ENCODE measurements around the gene IGF2R.
A peak's percentile ranks its signal among the peaks of the same experiment; 100 is the strongest.

Gene IGF2R

DNA sequence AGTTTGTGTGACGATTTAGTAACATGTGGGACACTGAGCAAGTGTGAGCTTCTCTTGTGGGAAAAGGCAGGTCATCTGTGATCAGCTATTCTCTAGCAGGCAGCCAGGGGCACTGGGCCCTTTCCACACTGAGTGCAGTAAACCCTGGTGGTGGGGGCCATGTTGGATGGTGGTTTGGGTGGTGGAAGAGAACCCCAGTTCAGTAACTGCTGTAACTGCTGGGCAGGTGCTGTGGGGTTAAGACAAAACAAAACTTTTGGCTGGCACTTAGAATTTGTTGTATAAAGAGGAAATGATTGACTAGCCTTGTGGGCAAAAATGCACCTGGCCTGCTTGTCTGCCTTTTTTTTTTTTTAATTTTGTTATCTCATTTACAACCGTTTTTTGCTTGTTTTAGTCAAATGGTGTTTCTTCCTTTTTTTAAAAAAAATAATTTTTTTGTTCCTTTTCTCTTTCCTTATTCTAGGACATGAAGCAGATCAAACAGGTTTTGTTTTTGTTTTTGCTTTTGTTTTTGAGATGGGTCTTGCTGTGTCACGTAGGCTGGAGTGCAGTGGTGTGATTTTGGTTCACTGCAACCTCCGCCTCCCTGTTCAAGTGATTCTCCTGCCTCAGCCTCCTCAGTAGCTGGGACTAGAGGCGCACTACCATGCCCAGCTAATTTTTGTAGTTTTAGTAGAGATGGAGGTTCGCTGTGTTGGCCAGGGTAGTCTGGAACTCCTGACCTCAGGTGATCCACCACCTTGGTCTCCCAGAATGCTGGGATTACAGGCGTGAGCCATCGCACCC is 59.8 kb downstream of the IGF2R start:
- no peak for DNase-seq (ENCODE audit: low read depth)

DNA sequence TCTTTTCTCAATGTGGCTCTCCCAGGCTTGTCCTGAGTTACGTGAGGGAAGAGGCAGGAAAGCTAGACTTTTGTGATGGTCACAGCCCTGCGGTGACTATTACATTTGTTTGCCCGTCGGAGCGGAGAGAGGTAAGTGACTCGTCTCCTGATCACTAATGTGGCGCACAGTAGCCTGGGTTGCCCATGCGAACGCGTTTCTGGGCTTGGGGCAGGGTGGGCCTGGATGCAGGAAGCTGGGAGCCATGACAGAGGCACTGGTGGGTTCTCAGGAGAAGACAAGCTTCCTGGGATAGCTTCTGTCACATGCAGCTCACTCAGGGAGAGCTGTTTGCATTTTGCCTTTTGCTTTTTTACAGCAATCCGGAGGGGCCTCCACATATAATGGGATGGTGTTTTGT is 60.6 kb downstream of the IGF2R start:
- no peak for DNase-seq (ENCODE audit: low read depth)

DNA sequence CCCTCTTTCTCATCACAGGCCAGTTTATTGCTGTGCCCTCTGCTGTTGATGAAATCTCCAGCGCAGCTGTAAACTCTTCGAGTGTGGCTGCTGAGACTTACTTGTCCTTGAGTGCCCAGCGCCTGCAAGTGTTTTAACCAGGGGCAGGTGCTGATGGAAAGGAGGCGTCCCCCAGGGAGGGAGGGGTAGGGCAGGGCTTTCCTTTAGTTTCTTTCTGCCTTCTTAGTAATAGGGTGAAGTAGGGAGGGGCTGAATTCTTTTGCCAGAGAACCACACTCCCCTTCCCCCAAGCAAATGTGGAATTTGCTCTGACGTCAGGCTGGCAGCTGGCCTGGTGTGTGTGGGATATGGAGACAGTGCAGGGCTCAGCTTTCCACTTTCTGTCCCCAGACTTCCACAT is 61.2 kb downstream of the IGF2R start:
- DNase-seq (ENCODE audit: low read depth): peak; percentile 91

DNA sequence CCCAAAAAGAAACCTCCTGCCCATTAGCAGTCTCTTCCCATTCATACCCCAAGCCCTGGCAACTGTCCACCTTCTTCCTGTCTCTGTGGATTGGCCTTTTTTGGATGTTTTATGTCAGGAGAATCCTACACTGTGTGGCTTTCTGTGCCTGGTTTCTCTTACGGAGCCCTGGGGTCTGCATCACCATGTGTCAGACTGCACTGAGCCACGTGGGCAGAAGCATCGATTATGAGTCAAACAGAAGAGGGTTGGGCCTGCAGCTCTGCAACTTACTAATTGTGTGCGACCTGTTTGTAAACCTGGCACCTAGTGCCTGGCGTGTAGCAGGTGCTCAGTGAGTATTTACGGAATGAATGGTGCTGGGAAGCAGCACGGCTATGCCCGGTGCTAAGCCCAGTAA is 62.6 kb downstream of the IGF2R start:
- no peak for DNase-seq (ENCODE audit: low read depth)

DNA sequence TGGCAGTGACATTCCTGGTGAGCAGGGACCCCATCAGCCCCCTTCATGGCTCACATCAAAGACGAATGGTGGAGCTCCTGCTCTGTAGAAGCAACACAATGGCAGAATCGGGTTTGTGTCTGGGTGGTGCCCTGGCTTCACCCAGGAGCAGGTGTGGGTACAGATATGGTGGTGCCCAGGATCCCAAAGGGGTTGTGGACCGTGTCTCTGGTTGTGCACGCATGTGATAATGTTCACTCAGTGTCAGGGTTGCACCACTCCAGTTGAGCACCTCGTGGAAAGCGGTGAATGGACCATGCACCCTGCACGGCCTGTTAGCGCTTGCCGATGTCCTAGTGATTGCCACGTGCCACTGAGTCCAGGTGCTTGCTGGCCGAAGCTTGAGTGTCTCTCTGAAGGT is 63.0 kb downstream of the IGF2R start:
- DNase-seq (ENCODE audit: low read depth): no peak

DNA sequence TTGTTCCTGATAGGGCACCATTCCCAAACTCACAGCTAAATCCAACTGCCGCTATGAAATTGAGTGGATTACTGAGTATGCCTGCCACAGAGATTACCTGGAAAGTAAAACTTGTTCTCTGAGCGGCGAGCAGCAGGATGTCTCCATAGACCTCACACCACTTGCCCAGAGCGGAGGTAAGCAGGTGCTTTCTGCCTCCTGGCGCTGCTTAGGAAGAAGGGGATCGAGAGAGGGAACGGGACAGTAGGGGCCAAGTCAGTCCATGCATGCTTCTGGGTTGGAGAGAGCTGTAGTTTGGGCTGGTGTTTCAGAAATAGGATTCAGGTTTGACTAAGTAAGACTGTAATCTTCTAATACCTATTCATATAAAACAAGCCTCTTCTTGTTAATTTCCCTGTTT is 63.7 kb downstream of the IGF2R start:
- DNase-seq (ENCODE audit: low read depth): no peak

DNA sequence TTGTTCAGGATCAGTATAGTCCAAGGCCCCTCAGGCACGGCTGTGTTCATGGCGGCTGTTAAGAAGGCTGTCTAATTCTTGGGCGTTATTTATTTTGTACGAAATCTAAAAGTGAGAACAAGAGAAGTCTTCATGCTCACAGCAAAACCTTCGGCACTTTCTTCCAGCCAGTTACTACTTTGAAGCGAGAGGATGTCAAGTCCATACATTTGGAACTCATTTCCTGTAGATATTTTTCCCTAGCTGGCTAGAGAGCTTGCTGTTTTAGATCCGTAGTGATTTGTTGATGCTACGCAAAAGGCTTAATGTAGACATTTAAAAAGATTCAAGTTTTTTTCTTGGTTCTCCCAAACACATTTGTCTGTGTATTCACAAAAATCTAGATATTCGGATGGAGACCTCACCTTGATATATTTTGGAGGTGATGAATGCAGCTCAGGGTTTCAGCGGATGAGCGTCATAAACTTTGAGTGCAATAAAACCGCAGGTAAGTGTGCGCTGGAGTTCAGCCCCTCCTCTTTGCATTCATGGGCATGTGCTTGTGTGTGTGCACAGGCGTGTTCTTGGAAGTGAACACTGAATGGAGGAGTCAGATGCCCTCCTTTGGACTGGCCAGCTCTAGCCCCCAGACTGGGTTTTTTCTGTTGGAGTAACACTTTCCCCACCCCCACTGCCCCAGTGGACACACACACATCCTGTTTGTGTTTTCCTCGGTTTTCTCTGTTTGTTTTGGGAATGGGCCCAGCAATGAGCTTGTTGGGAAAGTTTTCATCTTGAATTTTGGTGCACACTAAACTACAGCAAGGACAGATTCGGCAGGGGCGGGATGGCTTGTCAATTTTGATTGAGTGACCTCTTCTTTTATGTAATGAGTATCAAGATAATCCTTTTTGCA is 65.4 kb downstream of the IGF2R start:
- DNase-seq (ENCODE audit: low read depth): no peak

DNA sequence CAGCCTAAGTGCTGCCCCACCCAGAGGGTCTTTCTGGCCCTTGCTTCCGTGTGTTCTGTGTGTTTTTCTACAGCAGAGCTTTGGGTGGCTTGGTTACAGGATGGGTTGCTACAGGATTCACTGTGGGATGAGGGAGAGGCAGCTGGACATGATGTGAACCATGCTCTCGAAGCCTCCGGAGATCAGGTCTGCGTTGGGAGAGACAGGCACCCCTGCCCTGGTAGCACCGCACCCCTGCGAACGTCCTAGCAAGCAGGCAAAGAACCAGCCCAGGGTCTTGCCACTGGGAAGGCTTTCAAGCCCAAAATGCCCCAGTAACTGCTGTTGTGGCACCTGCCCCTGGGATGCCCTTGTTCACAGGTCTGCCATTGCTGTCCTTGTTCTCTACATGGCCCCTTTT is 66.4 kb downstream of the IGF2R start:
- no peak for DNase-seq (ENCODE audit: low read depth)

DNA sequence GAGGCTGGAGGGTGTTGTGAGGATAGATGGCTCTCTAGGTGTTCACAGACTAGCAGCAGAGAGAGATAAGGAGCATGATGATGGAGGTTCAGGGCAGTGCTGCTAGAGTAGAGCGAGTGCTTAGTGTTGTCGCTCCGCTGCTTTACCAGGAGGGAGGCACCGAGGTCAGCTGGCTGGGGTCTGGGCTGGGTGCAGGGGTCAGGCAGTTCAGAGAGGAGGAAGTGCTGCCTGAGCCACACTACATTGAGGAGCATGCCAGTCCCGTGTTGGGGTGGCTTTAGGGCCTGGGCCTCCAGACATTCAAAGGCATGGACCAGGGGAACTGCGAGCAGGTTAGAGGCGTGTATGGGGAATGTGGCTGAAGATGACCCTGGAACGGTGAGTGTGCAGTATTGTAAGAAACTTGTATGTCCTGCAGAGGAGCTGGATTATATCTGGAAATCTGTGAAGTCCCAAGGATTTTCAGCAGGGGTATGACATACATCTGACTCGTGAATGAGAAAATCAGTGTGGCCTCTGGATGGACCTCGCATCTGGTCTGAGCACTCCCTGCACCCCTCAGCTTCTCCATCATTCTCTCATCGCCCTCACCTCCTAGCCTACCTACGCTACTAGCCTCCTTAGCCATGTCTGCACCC is 66.9 kb downstream of the IGF2R start:
- DNase-seq (ENCODE audit: low read depth): no peak

DNA sequence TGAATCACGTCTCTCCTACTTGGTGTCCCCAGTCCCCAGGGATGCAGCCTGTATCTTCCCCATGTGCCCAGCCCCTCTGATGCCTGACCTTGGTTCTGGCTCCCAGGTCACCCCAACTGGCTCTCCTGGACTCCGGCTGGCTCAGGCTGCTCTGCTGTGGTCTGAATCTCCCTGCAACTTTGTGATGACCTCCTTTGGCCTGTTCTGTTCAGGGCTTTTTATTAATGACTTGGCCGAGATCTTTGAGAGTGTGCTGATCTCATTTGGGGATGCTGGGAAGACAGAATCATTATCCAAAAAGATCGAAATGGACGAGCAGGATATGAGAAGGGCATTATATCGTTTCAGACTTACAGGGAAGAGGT is 67.4 kb downstream of the IGF2R start:
- DNase-seq (ENCODE audit: low read depth): no peak

DNA sequence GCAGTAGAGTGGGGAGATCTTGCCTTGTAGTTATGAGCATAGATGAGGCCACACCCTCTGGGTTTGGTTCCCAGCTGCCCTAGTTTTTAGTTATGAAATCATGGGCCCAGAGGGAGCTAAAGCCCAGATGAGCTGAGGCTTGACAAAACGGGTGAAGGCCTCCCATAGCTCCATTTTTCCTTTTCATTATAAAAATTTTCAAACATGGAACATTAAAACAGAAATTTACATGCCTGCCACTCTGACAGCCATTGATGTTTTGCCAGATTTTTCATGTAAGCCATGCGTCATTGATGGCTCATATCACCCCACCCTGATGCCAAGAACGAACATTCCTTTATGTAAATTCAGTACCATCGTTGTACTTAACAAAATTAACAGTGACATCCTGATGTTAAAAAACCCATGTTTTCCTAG is 67.9 kb downstream of the IGF2R start:
- peak; percentile 77 for DNase-seq (ENCODE audit: low read depth)

DNA sequence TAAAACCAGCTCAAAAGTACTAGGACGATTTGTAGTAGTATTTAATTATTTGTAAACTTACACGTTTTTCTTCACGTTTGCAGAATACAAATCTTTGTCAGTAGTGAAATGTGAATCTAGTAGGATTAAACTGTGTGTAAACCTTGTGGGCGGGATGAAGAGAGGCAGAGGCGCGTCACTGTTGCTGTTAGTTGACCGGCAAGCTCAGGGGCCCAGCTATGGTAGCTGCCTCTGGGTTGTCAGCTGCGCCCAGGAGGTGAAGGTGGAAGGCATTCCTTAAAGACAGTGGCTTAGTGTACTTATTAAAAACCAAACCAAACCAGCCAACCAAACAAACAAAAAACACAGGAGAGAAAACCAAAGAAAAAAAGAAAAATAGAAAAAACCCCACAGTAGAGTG is 69.6 kb downstream of the IGF2R start:
- DNase-seq (ENCODE audit: low read depth): no peak

DNA sequence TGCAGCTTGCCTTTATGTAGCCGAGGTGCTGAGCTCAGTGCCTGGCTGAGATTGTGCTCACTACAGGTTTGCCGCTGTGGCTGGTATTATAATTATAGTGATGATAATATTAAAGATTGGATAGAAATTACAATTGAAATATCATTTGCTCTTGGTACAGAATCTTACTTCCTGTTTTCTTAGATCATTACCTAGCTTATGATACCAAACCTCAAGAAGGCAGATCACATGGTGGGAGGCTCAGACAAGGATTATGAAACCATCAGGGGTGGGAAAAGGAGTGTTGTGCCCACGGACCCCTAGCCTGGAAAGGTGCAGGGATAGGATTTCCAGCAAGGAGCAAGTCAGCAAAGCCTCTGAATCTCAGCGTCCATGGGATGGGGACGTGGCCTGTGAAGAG is 70.6 kb downstream of the IGF2R start:
- no peak for DNase-seq (ENCODE audit: low read depth)

DNA sequence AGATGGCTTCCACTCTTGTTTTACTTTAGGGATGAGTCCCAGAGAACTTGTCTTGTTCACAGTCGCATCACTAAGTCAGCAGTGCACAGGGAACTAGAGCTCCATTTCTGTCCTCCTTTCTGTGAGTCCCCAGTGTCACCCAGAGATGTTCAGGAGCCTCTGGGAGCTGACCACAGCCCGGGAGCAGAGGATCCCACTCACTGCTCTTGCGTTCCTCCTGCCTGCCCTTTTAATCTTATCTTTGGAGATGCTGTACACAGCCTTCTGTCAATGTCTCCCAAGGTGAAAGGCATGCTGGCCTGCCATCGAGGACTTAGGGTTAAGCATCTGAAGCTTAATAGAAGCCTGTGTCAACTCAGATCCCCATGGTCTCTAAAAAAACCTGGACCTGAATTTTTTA is 71.2 kb downstream of the IGF2R start:
- DNase-seq (ENCODE audit: low read depth): no peak

DNA sequence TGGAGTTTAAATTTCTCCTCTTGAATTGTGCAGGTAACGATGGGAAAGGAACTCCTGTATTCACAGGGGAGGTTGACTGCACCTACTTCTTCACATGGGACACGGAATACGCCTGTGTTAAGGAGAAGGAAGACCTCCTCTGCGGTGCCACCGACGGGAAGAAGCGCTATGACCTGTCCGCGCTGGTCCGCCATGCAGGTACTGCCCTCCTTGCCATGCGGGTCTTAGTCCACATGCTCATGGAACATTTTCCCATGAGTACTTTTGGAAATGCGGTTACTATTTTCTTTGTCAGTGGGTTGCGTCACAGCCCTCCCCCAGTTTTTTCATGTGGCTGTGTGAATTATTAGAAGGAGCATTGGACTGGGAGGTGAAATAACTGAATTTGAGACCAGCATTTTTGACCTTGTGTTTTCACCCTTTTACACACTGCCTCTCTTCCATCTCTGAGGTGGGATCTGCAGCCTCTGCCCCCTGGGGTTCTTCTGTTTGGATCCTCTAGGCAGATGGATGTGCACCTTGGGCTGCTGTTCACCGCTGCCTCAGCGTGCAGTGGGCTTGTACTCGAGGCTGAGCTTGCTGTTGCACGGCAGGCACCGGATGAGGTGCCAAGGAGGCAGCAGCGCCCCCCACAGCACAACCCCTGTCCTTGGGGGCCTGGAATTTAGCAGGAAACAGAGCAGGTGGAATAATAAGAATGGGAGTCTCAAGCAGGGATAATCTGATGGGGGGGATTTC is 71.8 kb downstream of the IGF2R start:
- no peak for DNase-seq (ENCODE audit: low read depth)

DNA sequence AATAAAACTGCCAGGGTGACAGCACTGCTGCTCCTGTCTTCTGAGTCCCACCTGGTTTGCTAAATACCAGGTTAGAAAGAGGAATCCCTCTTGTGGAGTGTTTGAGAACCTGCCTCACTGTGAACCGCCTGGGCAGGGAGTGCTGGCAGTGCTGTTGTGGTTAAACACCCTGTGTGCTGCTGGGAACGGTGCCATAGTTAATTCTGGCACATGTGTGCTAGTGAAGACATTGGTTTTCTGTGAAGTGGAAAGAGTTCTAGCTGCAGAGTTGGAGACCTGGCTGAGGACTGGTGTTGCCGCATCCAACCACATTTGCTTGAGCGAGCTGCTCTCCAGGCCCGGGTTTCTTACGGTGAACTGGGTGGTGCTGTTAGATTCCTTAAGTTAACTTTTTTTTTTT is 72.7 kb downstream of the IGF2R start:
- peak; percentile 43 for DNase-seq (ENCODE audit: low read depth)

DNA sequence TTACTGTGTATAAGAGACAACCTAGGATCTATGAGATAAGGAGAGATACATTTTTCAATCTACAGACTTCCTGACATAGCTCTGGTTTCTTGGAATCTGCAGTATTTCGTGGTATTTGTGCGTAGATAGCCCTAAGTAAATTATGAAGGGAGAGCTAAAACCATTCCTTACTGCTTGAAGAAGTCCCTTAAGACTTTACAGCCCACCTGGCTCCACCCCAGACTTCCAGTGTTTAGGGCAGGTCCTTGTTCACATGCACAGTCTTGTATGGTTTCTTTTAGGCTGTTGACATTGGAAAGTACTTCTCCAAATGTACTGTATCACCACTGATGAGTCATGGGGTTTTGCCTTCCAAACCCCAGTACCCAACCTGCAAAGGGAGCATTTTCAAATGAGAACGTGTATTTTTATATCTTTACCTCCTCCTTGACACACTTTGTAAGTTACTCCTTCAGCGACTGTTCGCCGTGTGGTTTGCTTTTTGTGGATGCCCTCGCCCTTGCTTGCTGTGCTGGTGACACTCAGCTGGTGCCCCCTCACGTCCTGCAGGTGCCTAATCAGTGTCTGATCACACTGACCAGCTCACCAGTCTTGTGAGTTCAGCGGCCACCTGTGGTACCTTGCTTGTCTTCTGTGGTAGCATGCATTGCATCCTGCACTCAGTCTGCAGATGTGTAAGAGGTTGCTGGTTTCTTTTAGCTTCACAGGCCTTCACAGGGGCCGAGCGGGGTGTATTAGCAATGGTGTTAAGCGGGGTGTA is 73.3 kb downstream of the IGF2R start:
- DNase-seq (ENCODE audit: low read depth): peak; percentile 38

DNA sequence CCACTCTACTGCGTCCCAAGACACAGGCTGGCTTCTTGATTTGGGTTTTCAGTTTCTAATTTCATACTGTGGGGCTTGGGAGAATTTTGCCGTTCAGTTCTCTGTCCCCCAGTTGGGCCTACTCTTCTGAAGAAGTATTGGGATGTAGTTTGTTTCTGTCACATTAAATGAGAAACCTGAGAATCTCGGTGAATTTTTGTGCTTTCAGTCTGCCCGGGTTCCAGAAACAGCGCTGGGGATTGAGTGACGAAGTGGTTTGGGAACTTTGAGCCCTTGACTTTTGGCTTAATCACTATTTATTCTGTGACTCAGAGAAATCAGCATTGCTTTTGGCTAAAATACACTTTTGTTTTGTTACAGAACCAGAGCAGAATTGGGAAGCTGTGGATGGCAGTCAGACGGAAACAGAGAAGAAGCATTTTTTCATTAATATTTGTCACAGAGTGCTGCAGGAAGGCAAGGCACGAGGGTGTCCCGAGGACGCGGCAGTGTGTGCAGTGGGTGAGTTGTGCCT is 74.0 kb downstream of the IGF2R start:
- peak; percentile 65 for DNase-seq (ENCODE audit: low read depth)

DNA sequence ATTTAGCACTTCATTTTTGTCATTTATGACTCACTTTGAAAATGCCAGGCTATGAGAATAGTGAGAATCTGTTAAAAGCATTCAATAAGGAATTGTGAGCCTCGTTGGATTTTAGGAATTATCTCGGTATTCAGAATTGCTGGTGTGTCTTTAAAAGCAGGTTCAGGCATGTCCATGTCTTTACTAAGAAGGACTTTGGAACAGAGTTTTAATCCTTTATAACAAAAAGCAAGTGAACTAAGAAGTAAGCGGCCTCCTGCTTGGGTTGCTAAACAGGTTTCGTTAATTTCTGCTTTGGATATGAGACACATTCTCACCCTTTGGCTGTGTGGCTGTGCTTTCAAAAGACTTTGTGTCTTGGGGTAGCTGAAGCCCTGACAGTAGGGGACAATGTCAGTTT is 74.9 kb downstream of the IGF2R start:
- no peak for DNase-seq (ENCODE audit: low read depth)

DNA sequence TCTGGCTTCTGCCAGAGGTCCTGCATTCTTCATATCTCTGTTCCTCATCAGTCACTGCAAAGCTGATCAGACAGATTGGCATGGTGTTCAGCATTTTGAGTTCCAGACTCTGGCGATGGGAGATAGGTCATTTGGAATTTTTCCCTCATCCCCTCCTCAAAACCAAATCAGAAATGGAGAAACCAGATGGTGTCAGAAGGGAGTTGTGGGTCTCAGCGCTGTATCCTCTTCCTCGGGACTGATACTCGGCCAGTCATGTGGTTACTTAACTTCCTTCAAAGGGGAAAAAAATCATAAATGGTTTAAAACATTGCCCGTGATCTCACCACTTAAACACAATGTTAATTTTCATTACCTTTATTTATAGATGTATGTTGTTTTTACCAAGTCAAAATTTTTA is 75.8 kb downstream of the IGF2R start:
- no peak for DNase-seq (ENCODE audit: low read depth)

DNA sequence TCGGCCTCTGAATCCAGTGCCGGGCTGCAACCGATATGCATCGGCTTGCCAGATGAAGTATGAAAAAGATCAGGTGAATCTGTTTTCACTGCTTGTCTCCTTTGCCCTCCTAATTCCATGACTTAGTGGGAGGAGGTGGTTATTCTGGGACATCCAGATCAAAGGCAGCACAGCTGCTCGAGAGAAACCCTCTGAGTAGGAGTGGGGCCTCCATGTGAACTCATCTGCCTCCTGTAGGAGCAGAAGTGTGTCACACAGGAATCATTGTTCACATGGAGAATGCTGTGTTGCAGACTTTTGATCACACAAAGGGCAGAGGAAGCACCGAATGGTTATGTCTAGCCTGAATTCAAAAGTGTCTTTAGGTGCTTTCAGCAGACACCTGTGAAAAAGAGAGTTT is 79.6 kb downstream of the IGF2R start:
- no peak for DNase-seq (ENCODE audit: low read depth)

Measured in HS-27A (cell line).